Liver (tissue), 9 donors: ENCODE measurements around the gene MEX3B. TPM values are rescaled to one million over a fixed set of nuclear protein-coding genes. Genes with fewer than 3 reads are reported as not detected.

Experiments
- DNase-seq: peaks from one replicate; pipeline ENCODE4 v3.0.0-alpha.2; 2017; ENCODE audit warnings: low spot score
- H3K27ac ChIP-seq, 2 donors: one replicate each; pipeline ENCODE4 v1.7.0; 2013; ENCODE audit warnings: inconsistent platforms in 2 of 2, low read length in 2 of 2, control low read depth in 1 of 2, low read depth in 1 of 2, mild to moderate bottlenecking in 1 of 2
- H3K27me3 ChIP-seq, 4 donors: one replicate each; pipeline versions ENCODE4 v1.6.1 to v1.7.0; 2013; ENCODE audit warnings: low read length in 3 of 4, inconsistent platforms in 1 of 4, mild to moderate bottlenecking in 1 of 4, moderate library complexity in 1 of 4; ENCODE audit not compliant: control insufficient read depth in 4 of 4, insufficient read depth in 4 of 4
- H3K36me3 ChIP-seq, 4 donors: one replicate each; pipeline versions ENCODE4 v1.6.1 to v1.7.0; 2013; ENCODE audit warnings: low read length in 3 of 4, mild to moderate bottlenecking in 3 of 4, low read depth in 1 of 4, moderate library complexity in 1 of 4; ENCODE audit not compliant: control insufficient read depth in 4 of 4, insufficient read depth in 3 of 4
- H3K4me1 ChIP-seq, 4 donors: one replicate each; pipeline versions ENCODE4 v1.6.1 to v1.7.0; 2013; ENCODE audit warnings: low read length in 3 of 4, mild to moderate bottlenecking in 3 of 4, moderate library complexity in 1 of 4; ENCODE audit not compliant: control insufficient read depth in 4 of 4, insufficient read depth in 4 of 4
- H3K4me3 ChIP-seq, 3 donors: one replicate each; pipeline versions ENCODE4 v1.6.1 to v1.7.0; 2013; ENCODE audit warnings: low read length in 3 of 3, control low read depth in 1 of 3, low read depth in 1 of 3, mild to moderate bottlenecking in 1 of 3
- H3K9ac ChIP-seq, 2 donors: one replicate each; pipeline ENCODE4 v1.7.0; 2013; ENCODE audit warnings: low read length in 2 of 2, mild to moderate bottlenecking in 2 of 2, moderate library complexity in 2 of 2, control low read depth in 1 of 2, low read depth in 1 of 2
- H3K9me3 ChIP-seq, 4 donors: one replicate each; pipeline versions ENCODE4 v1.6.1 to v1.7.0; 2013; ENCODE audit warnings: low read length in 3 of 4; ENCODE audit not compliant: control insufficient read depth in 4 of 4
- ATF3 ChIP-seq: IDR thresholded peaks from 2 replicates; pipeline ENCODE4 v1.6.1; 2016; ENCODE audit warnings: antibody characterized with exemption
- CTCF ChIP-seq: fragments of 150-350 bp; IDR thresholded peaks from 2 replicates; pipeline ENCODE4 v1.5.1; 2017; ENCODE audit warnings: improper control_type of control experiment, low read depth, low read length; ENCODE audit not compliant: missing input control
- EGR1 ChIP-seq, 2 donors: IDR thresholded peaks; 2 replicates each; pipeline ENCODE4 v1.6.1; 2016 to 2018; ENCODE audit warnings: antibody characterized with exemption in 2 of 2, low read depth in 2 of 2
- FOXA1 ChIP-seq: IDR thresholded peaks from 2 replicates; pipeline ENCODE4 v1.6.1; 2016; ENCODE audit warnings: antibody characterized with exemption
- FOXA2 ChIP-seq: IDR thresholded peaks from 2 replicates; pipeline ENCODE4 v1.6.1; 2016; ENCODE audit warnings: antibody characterized with exemption
- GABPA ChIP-seq, 2 donors: IDR thresholded peaks in 1 of 2; conservative IDR thresholded peaks in 1 of 2; 2 replicates each; pipeline ENCODE4 v1.6.1; 2016; ENCODE audit warnings: antibody characterized with exemption in 2 of 2, mild to moderate bottlenecking in 1 of 2, moderate library complexity in 1 of 2
- HNF4A ChIP-seq, 2 donors: conservative IDR thresholded peaks; 2 replicates each; pipeline ENCODE4 v1.6.1; 2016; ENCODE audit warnings: antibody characterized with exemption in 2 of 2, mild to moderate bottlenecking in 2 of 2
- HNF4G ChIP-seq: IDR thresholded peaks from 2 replicates; pipeline ENCODE4 v1.6.1; 2016; ENCODE audit warnings: antibody characterized with exemption
- JUND ChIP-seq, 2 donors: IDR thresholded peaks; 2 replicates each; pipeline ENCODE4 v1.6.1; 2016; ENCODE audit warnings: antibody characterized with exemption in 2 of 2
- MAX ChIP-seq: IDR thresholded peaks from 2 replicates; pipeline ENCODE4 v1.6.1; 2016; ENCODE audit warnings: antibody characterized with exemption
- NR2F2 ChIP-seq: IDR thresholded peaks from 2 replicates; pipeline ENCODE4 v1.6.1; 2016; ENCODE audit warnings: antibody characterized with exemption
- RAD21 ChIP-seq, 2 donors: IDR thresholded peaks; 2 replicates each; pipeline ENCODE4 v1.6.1; 2016; ENCODE audit warnings: antibody characterized with exemption in 2 of 2, mild to moderate bottlenecking in 2 of 2
- REST ChIP-seq: IDR thresholded peaks from 2 replicates; pipeline ENCODE4 v1.6.1; 2016; ENCODE audit warnings: antibody characterized with exemption, mild to moderate bottlenecking
- RXRA ChIP-seq, 2 donors: IDR thresholded peaks; 2 replicates each; pipeline ENCODE4 v1.6.1; 2017 to 2018; ENCODE audit warnings: antibody characterized with exemption in 2 of 2, mild to moderate bottlenecking in 1 of 2
- SP1 ChIP-seq: IDR thresholded peaks from 2 replicates; pipeline ENCODE4 v1.6.1; 2018; ENCODE audit warnings: antibody characterized with exemption, mild to moderate bottlenecking
- TAF1 ChIP-seq: conservative IDR thresholded peaks from 2 replicates; pipeline ENCODE4 v1.6.1; 2016; ENCODE audit warnings: antibody characterized with exemption, mild to moderate bottlenecking
- YY1 ChIP-seq: IDR thresholded peaks from 2 replicates; pipeline ENCODE4 v1.6.1; 2016; ENCODE audit warnings: antibody characterized with exemption, mild to moderate bottlenecking
- ZBTB33 ChIP-seq: IDR thresholded peaks from 2 replicates; pipeline ENCODE4 v1.6.1; 2016; ENCODE audit warnings: antibody characterized with exemption
- WGBS: extraction: QIAGEN DNeasy Blood & Tissue Kit; methylation state at CpG from one replicate; pipeline ENCODE4 v1.1.7; 2013; 5-methylcytosine and 5-hydroxymethylcytosine counted together
- polyA plus RNA-seq, 2 donors: library from polyadenylated mRNA; stranded (reverse) in 1 of 2; unstranded in 1 of 2; fragments of 200-250 nt in 1 of 2; fragments of >200 nt in 1 of 2; fragmentation: Nextera tagmentation in 1 of 2; extraction: Ambion mirVana in 1 of 2; gene quantifications; one replicate each; pipeline versions ENCODE4 v1.2.1 to v1.2.3, GENCODE V29; 2013 to 2015
- total RNA-seq, 2 donors: library from RNA; depleted of rRNA; stranded (reverse); fragments of >200 nt; gene quantifications; one replicate each; pipeline ENCODE4 v1.2.3, GENCODE V29; 2014
- donor health status: healthy.
- donor health status: healthy.
- donor health status: healthy.
- donor health status: healthy.
- donor health status: healthy.

The MEX3B gene
- total and polyA plus RNA-seq, 4 donors, result 0.33 to 1.4 (median 0.89) TPM; not detected in 1

- no peak overlapping the region for H3K27ac ChIP-seq
- no peak overlapping the region for H3K4me3 ChIP-seq
- H3K36me3 ChIP-seq, result no peaks in the 10 kb centered on the region
- H3K9ac ChIP-seq, result no peak overlapping the region
- TF ChIP-seq MAX (no peak), RAD21 (IDR thresholded peaks at IDR 0.05) (no peak), CTCF (no peak), NR2F2 (no peak), ZBTB33 (no peak), YY1 (no peak), JUND (IDR thresholded peaks at IDR 0.05) (no peak), HNF4A (conservative IDR thresholded peaks at IDR 0.05) (no peak), FOXA1 (no peak), GABPA (IDR thresholded peaks at IDR 0.05 in 1 of 2, conservative IDR thresholded peaks at IDR 0.05 in 1 of 2) (no peak), SP1 (no peak), ATF3 (no peak), FOXA2 (no peak), RXRA (IDR thresholded peaks at IDR 0.05) (no peak), TAF1 (no peak)
- 63% methylated on average over 5 of the region's 5 CpGs for WGBS
- H3K9me3 ChIP-seq, result no peaks in the 10 kb centered on the region
- peaks cover 0 to 22% (median 1%) of the 10 kb centered on the region in 4 donors for H3K27me3 ChIP-seq
- DNase-seq, result no peak
- no peaks in the 10 kb centered on the region for H3K4me1 ChIP-seq
These were observed 15.0 kb upstream of the MEX3B start for GRCh38 chr15:82060817-82061216.

GRCh38 chr15:82058517-82059204 is 12.8 kb upstream of the MEX3B start:
- H3K9me3 ChIP-seq, result no peaks in the 10 kb centered on the region
- peaks cover 0 to 26% (median 0%) of the 10 kb centered on the region in 4 donors for H3K27me3 ChIP-seq
- H3K9ac ChIP-seq, result no peak overlapping the region
- TF ChIP-seq FOXA2 (no peak), CTCF (no peak), NR2F2 (no peak), TAF1 (no peak), REST (no peak), ATF3 (no peak), YY1 (no peak), EGR1 (IDR thresholded peaks at IDR 0.05; ENCODE audit: low read depth in 2 of 2) (no peak), FOXA1 (no peak), RXRA (IDR thresholded peaks at IDR 0.05) (no peak), RAD21 (IDR thresholded peaks at IDR 0.05) (no peak), HNF4G (no peak), JUND (IDR thresholded peaks at IDR 0.05) (no peak), SP1 (no peak), MAX (no peak)
- H3K4me1 ChIP-seq, result no peaks in the 10 kb centered on the region
- WGBS, result 11% methylated on average over 2 of the region's 2 CpGs
- no peak for DNase-seq
- no peaks in the 10 kb centered on the region for H3K36me3 ChIP-seq
- no peak overlapping the region for H3K4me3 ChIP-seq
- no peak overlapping the region for H3K27ac ChIP-seq
